Measurements from ENCODE around the gene EYA2.

EYA2 gene

GRCh38 chr20:47217482-47218446 lies 323.1 kb downstream of the EYA2 start:
- DNase-seq, result no peak

- DNase-seq, result no peak
These were observed 325.5 kb downstream of the EYA2 start for GRCh38 chr20:47220161-47220582.

- no peak for DNase-seq
These were observed 326.5 kb downstream of the EYA2 start for GRCh38 chr20:47221036-47221625.

GRCh38 chr20:47222468-47223119 lies 328.0 kb downstream of the EYA2 start:
- DNase-seq, result no peak

- DNase-seq, result no peak
These were observed 329.3 kb downstream of the EYA2 start for GRCh38 chr20:47223896-47224295.

GRCh38 chr20:47224300-47224791 lies 329.7 kb downstream of the EYA2 start:
- DNase-seq, result no peak

GRCh38 chr20:47224857-47225256 lies 330.2 kb downstream of the EYA2 start:
- no peak for DNase-seq

GRCh38 chr20:47225458-47225857 lies 330.8 kb downstream of the EYA2 start:
- DNase-seq, result no peak

- no peak for DNase-seq
These were observed 332.5 kb downstream of the EYA2 start for GRCh38 chr20:47227119-47227518.

GRCh38 chr20:47227576-47227975 lies 332.9 kb downstream of the EYA2 start:
- no peak for DNase-seq

GRCh38 chr20:47228654-47229053 lies 334.0 kb downstream of the EYA2 start:
- no peak for DNase-seq

- no peak for DNase-seq
These were observed 336.2 kb downstream of the EYA2 start for GRCh38 chr20:47230811-47231256.

- no peak for DNase-seq
These were observed 336.9 kb downstream of the EYA2 start for GRCh38 chr20:47231382-47232039.

- DNase-seq, result no peak
These were observed 337.9 kb downstream of the EYA2 start for GRCh38 chr20:47232518-47232917.

GRCh38 chr20:47233333-47234188 lies 338.9 kb downstream of the EYA2 start:
- DNase-seq, result no peak

- no peak for DNase-seq
These were observed 340.5 kb downstream of the EYA2 start for GRCh38 chr20:47235111-47235510.

- DNase-seq, result no peak
These were observed 341.4 kb downstream of the EYA2 start for GRCh38 chr20:47235853-47236638.

GRCh38 chr20:47236639-47236900 lies 341.9 kb downstream of the EYA2 start:
- DNase-seq, result no peak

GRCh38 chr20:47237715-47238114 lies 343.1 kb downstream of the EYA2 start:
- DNase-seq, result no peak

Measured in NCI-H1694 (cell line).